ENCODE measurements around the gene CCDC152. TPM values are rescaled to one million over a fixed set of nuclear protein-coding genes. Genes with fewer than 3 reads are reported as not detected.

CCDC152 gene
- total RNA-seq, 1 experiment from 2014 or later = 0.26 TPM

DNA sequence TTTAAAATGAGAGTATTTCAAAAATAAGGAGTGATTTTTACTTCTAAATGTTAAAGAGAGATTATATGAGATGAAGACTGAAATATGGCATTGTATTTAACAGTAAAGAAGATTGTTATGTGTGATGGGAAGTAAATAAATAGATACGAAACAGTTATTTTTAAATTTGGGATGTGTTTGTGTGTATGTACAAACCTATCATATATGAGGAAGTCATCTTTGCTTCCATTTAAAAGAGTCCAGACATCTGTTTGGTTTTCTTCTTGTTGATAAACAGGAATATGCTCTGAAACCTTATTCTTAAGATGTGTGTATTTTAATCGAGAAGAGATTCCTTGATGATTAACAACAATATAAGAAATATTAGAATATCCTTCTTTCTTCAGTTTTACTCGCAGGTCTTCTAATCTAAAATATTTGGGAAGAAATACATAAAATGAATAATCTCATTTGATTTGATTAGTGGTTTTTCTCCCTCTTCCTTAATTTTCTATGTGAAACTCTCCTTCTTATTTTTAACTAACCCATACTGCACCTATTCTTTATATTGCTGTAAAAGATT lies 50.2 kb downstream of the CCDC152 start:
- no peaks in the 10 kb centered on the region for H3K27me3 ChIP-seq (ENCODE audit: insufficient read depth, low read depth)
- H3F3A ChIP-seq (ENCODE audit: insufficient read depth, low read depth) = no peaks in the 10 kb centered on the region
- H2AFZ ChIP-seq = no peak overlapping the region
- H3K4me2 ChIP-seq = no peak overlapping the region
- intact Hi-C loops (cut with micrococcal nuclease; ENCODE audit: unreplicated experiment) = no loop called here
- H3K36me3 ChIP-seq (ENCODE audit: low read depth) = no peaks in the 10 kb centered on the region
- no peak for DNase-seq
- no peaks in the 10 kb centered on the region for H3K79me2 ChIP-seq (ENCODE audit: low read depth)
- H4K20me1 ChIP-seq (ENCODE audit: insufficient read depth) = no peaks in the 10 kb centered on the region
- TF ChIP-seq EZH2 (IDR thresholded peaks at IDR 0.05; ENCODE audit: low read depth) (no peak), CTCF (conservative IDR thresholded peaks at IDR 0.05) (no peak)
- H3K27ac ChIP-seq = no peak overlapping the region
- ChIA-PET POLR2A (ENCODE audit: unreplicated experiment) (no interaction called here), CTCF (no interaction called here)
- no TSS peak for BruUV-seq (replicated peaks)
- H3K4me3 ChIP-seq = no peak overlapping the region
- peaks cover 8% of the 10 kb centered on the region for H3K4me1 ChIP-seq (replicated peaks; ENCODE audit: insufficient read depth)
- no peaks in the 10 kb centered on the region for H3K9me2 ChIP-seq (ENCODE audit: insufficient read depth)
- no peaks in the 10 kb centered on the region for H3K9me3 ChIP-seq (ENCODE audit: insufficient read depth, low read depth)

- ChIA-PET POLR2A (ENCODE audit: unreplicated experiment) (no interaction called here), CTCF (no interaction called here)
- H3K9me3 ChIP-seq (ENCODE audit: insufficient read depth, low read depth) = no peaks in the 10 kb centered on the region
- no peaks in the 10 kb centered on the region for H3K27me3 ChIP-seq (ENCODE audit: insufficient read depth, low read depth)
- H3K27ac ChIP-seq = no peak overlapping the region
- no peak overlapping the region for H3K4me3 ChIP-seq
- peaks cover 14% of the 10 kb centered on the region for H3K4me1 ChIP-seq (replicated peaks; ENCODE audit: insufficient read depth)
- H3K9me2 ChIP-seq (ENCODE audit: insufficient read depth) = no peaks in the 10 kb centered on the region
- BruUV-seq (replicated peaks) = no TSS peak
- TF ChIP-seq CTCF (conservative IDR thresholded peaks at IDR 0.05) (no peak), EZH2 (IDR thresholded peaks at IDR 0.05; ENCODE audit: low read depth) (no peak)
- no peaks in the 10 kb centered on the region for H3K36me3 ChIP-seq (ENCODE audit: low read depth)
- no peaks in the 10 kb centered on the region for H3K79me2 ChIP-seq (ENCODE audit: low read depth)
- 0 out of 2 replicates have a peak overlapping the region, but pooled peaks have one; percentile 0 for H2AFZ ChIP-seq
- H4K20me1 ChIP-seq (ENCODE audit: insufficient read depth) = no peaks in the 10 kb centered on the region
- no peaks in the 10 kb centered on the region for H3F3A ChIP-seq (ENCODE audit: insufficient read depth, low read depth)
- intact Hi-C loops (cut with micrococcal nuclease; ENCODE audit: unreplicated experiment) = no loop called here
- no peak overlapping the region for H3K4me2 ChIP-seq
- DNase-seq = no peak
Measured at GRCh38 chr5:42807722-42808447, 51.3 kb downstream of the CCDC152 start.

- intact Hi-C loops (cut with micrococcal nuclease; ENCODE audit: unreplicated experiment) = no loop called here
- Histone ChIP-seq H3F3A (ENCODE audit: insufficient read depth, low read depth) (no peaks in the 10 kb centered on the region), H3K9me2 (ENCODE audit: insufficient read depth) (no peaks in the 10 kb centered on the region), H3K27ac (no peak overlapping the region), H3K36me3 (ENCODE audit: low read depth) (no peaks in the 10 kb centered on the region), H3K4me3 (no peak overlapping the region), H3K27me3 (ENCODE audit: insufficient read depth, low read depth) (no peaks in the 10 kb centered on the region), H3K79me2 (ENCODE audit: low read depth) (no peaks in the 10 kb centered on the region), H3K4me1 (replicated peaks; ENCODE audit: insufficient read depth) (peaks cover 14% of the 10 kb centered on the region), H3K9me3 (ENCODE audit: insufficient read depth, low read depth) (no peaks in the 10 kb centered on the region), H3K4me2 (no peak overlapping the region), H4K20me1 (ENCODE audit: insufficient read depth) (no peaks in the 10 kb centered on the region), H2AFZ (no peak overlapping the region)
- no peak for DNase-seq
- TF ChIP-seq CTCF (conservative IDR thresholded peaks at IDR 0.05) (no peak), EZH2 (IDR thresholded peaks at IDR 0.05; ENCODE audit: low read depth) (no peak)
- ChIA-PET POLR2A (ENCODE audit: unreplicated experiment) (no interaction called here), CTCF (interaction anchor here (0.7 kb wide), 1 partner anchor 767 kb away, joined by 3 read pairs; no protein-coding TSS in a partner anchor)
- BruUV-seq (replicated peaks) = no TSS peak
Measured at GRCh38 chr5:42808888-42809611, 52.4 kb downstream of the CCDC152 start.
